Peyer's patch (tissue), 4 donors: ENCODE data around the gene GPR152. TPM values are rescaled to one million over a fixed set of nuclear protein-coding genes. Genes with fewer than 3 reads are reported as not detected.

Experiments used
- DNase-seq, 3 donors: peaks; one replicate each; pipeline ENCODE4 v3.0.0-alpha.2; 2017 to 2019
- H3K27ac ChIP-seq, 4 donors: fragments of 200-600 bp; sonication (generic); one replicate each; pipeline ENCODE4 v1.5.1; 2016 to 2019
- H3K27me3 ChIP-seq, 2 donors: fragments of 200-600 bp; sonication (generic); one replicate each; pipeline ENCODE4 v1.5.1; 2019
- H3K36me3 ChIP-seq, 3 donors: fragments of 200-600 bp; sonication (generic); one replicate each; pipeline ENCODE4 v1.5.1; 2016 to 2019
- H3K4me1 ChIP-seq, 4 donors: fragments of 200-600 bp; sonication (generic); one replicate each; pipeline ENCODE4 v1.5.1; 2016 to 2019
- H3K4me3 ChIP-seq, 4 donors: fragments of 200-600 bp; sonication (generic); 1 replicate in 3 of 4; 2 replicates in 1 of 4; pipeline ENCODE4 v1.5.1; 2016 to 2019; ENCODE audit warnings: mild to moderate bottlenecking in 1 of 4
- H3K9me3 ChIP-seq, 4 donors: fragments of 200-600 bp; sonication (generic); one replicate each; pipeline ENCODE4 v1.5.1; 2016 to 2019; ENCODE audit warnings: mild to moderate bottlenecking in 1 of 4
- CTCF ChIP-seq, 6 experiments: fragments of 450-650 bp in 4 of 6; fragments of 200-600 bp in 2 of 6; sonication (generic) in 1 of 6; IDR thresholded peaks; one replicate each; pipeline ENCODE4 v1.5.1; 2017 to 2019; ENCODE audit warnings: antibody characterized with exemption in 6 of 6, mild to moderate bottlenecking in 3 of 6, moderate library complexity in 1 of 6
- POLR2A ChIP-seq, 2 donors: fragments of 450-650 bp; IDR thresholded peaks; one replicate each; pipeline ENCODE4 v1.5.1; 2017; ENCODE audit warnings: antibody characterized with exemption in 2 of 2, mild to moderate bottlenecking in 2 of 2, moderate library complexity in 2 of 2
- total RNA-seq, 4 donors: library from RNA; depleted of rRNA; stranded (reverse); fragments of >200 nt; gene quantifications; one replicate each; pipeline ENCODE4 v1.1.0, GENCODE V29; 2016

GPR152 gene
- total RNA-seq, 4 donors from 2014 or later, result not detected

DNA sequence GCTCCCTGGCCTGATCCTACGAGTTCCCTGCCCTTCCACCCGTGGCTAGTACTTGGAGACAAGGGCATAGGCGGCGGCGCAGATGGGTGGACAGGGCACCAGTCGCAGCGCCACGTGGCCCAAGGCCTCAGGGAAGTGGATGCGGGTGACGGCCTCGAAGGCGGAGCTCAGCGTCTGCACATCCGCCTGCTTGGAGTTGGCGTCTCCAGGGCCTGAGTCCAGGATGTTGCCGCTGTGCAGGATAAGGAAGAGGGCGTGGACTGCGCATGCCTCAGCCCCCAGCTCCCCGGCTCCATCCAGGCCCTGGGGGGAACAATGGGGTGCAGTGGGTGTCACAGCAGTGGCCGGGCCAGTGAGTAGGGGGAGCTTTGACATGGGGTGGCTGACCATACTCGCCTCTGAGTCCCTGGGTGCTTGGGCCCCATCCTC is 46.0 kb upstream of the GPR152 start:
- no peak for DNase-seq
- Histone ChIP-seq H3K27me3 (no peaks in the 10 kb centered on the region), H3K27ac (no peak overlapping the region), H3K4me3 (no peak overlapping the region), H3K4me1 (peaks cover 0 to 5% (median 3%) of the 10 kb centered on the region in 4 donors), H3K36me3 (peaks cover 0 to 79% (median 0%) of the 10 kb centered on the region in 3 donors), H3K9me3 (no peaks in the 10 kb centered on the region)
- TF ChIP-seq POLR2A (IDR thresholded peaks at IDR 0.05) (no peak), CTCF (IDR thresholded peaks at IDR 0.05) (no peak)

GRCh38 chr11:67497656-67498291 is 45.2 kb upstream of the GPR152 start:
- no peaks in the 10 kb centered on the region for H3K9me3 ChIP-seq
- peaks cover 0 to 86% (median 0%) of the 10 kb centered on the region in 3 donors for H3K36me3 ChIP-seq
- no peaks in the 10 kb centered on the region for H3K4me1 ChIP-seq
- H3K27ac ChIP-seq, result no peak overlapping the region
- no peak for DNase-seq
- TF ChIP-seq CTCF (IDR thresholded peaks at IDR 0.05) (no peak), POLR2A (IDR thresholded peaks at IDR 0.05) (no peak)
- H3K4me3 ChIP-seq, result no peak overlapping the region
- H3K27me3 ChIP-seq, result no peaks in the 10 kb centered on the region

GRCh38 chr11:67496113-67496512 is 43.6 kb upstream of the GPR152 start:
- TF ChIP-seq POLR2A (IDR thresholded peaks at IDR 0.05), result no peak
- TF ChIP-seq CTCF (IDR thresholded peaks at IDR 0.05), result no peak
- no peaks in the 10 kb centered on the region for H3K4me1 ChIP-seq
- H3K36me3 ChIP-seq, result peaks cover 0 to 86% (median 0%) of the 10 kb centered on the region in 3 donors
- DNase-seq, result no peak
- no peaks in the 10 kb centered on the region for H3K9me3 ChIP-seq
- H3K27ac ChIP-seq, result no peak overlapping the region
- H3K27me3 ChIP-seq, result no peaks in the 10 kb centered on the region
- no peak overlapping the region for H3K4me3 ChIP-seq

GRCh38 chr11:67495234-67496005 is 42.9 kb upstream of the GPR152 start:
- H3K27me3 ChIP-seq, result no peaks in the 10 kb centered on the region
- H3K4me1 ChIP-seq, result no peaks in the 10 kb centered on the region
- DNase-seq, result no peak
- no peak overlapping the region for H3K27ac ChIP-seq
- H3K4me3 ChIP-seq, result no peak overlapping the region
- H3K9me3 ChIP-seq, result no peaks in the 10 kb centered on the region
- TF ChIP-seq CTCF (IDR thresholded peaks at IDR 0.05), result no peak
- no peak for TF ChIP-seq POLR2A (IDR thresholded peaks at IDR 0.05)
- peaks cover 0 to 89% (median 0%) of the 10 kb centered on the region in 3 donors for H3K36me3 ChIP-seq

GRCh38 chr11:67494371-67495233 is 42.1 kb upstream of the GPR152 start:
- DNase-seq, result no peak
- no peaks in the 10 kb centered on the region for H3K27me3 ChIP-seq
- peaks cover 0 to 88% (median 0%) of the 10 kb centered on the region in 3 donors for H3K36me3 ChIP-seq
- no peak overlapping the region for H3K27ac ChIP-seq
- no peaks in the 10 kb centered on the region for H3K4me1 ChIP-seq
- no peaks in the 10 kb centered on the region for H3K9me3 ChIP-seq
- TF ChIP-seq POLR2A (IDR thresholded peaks at IDR 0.05) (no peak), CTCF (IDR thresholded peaks at IDR 0.05) (no peak)
- H3K4me3 ChIP-seq, result no peak overlapping the region
